NT2/D1 (cell line): ENCODE data around the gene LRCH1.

Experiments
- SUZ12 ChIP-seq: IDR thresholded peaks from 2 replicates; pipeline ENCODE4 v1.6.1; 2011; ENCODE audit not compliant: insufficient read length, insufficient read depth; ENCODE audit errors: extremely low read depth
- YY1 ChIP-seq: IDR thresholded peaks from 2 replicates; pipeline ENCODE4 v1.6.1; 2011; ENCODE audit not compliant: insufficient read length, insufficient read depth

DNA sequence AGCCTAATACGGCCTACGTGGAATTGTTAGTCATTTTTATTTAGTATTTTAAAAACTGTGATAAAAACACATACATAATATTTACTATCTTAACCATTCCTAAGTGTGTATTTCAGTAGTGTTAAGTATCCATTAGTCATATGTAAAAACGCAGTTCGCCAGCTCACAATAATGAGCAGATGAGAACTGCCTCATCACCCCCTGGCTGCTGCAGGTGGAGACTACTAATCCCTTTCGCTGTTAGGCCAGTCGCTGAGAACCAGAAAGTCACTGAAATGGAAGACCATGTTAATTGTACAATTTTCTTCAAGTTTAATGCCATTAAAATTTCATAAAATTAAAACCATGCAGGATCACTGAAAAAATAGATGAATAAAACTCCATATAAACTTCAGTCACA lies 242.4 kb downstream of the LRCH1 start:
- no peak for TF ChIP-seq YY1
- TF ChIP-seq SUZ12, result no peak
